Adipocyte (in vitro differentiated cells): ENCODE results near the gene PDHB.

Experiments used
- DNase-seq: peaks from one replicate; pipeline ENCODE4 v3.0.0-alpha.2; 2015; ENCODE audit warnings: low read depth
- H3K27me3 ChIP-seq: replicated peaks from 2 replicates; pipeline ENCODE4 v1.7.0; 2013; ENCODE audit warnings: mild to moderate bottlenecking, low read length, moderate library complexity; ENCODE audit not compliant: control insufficient read depth, insufficient read depth
- H3K36me3 ChIP-seq: 2 replicates; pipeline ENCODE4 v1.7.0; 2013; ENCODE audit warnings: low read length, mild to moderate bottlenecking, moderate library complexity; ENCODE audit not compliant: control insufficient read depth, insufficient read depth, severe bottlenecking
- H3K4me1 ChIP-seq: 2 replicates; pipeline ENCODE4 v1.7.0; 2013; ENCODE audit warnings: mild to moderate bottlenecking, low read length, moderate library complexity; ENCODE audit not compliant: control insufficient read depth, insufficient read depth
- H3K4me3 ChIP-seq: 2 replicates; pipeline ENCODE4 v1.7.0; 2013; ENCODE audit warnings: mild to moderate bottlenecking, low read length, moderate library complexity
- H3K9ac ChIP-seq: 2 replicates; pipeline ENCODE4 v1.7.0; 2013; ENCODE audit warnings: mild to moderate bottlenecking, low read length, moderate library complexity
- H3K9me3 ChIP-seq: 2 replicates; pipeline ENCODE4 v1.7.0; 2013; ENCODE audit warnings: mild to moderate bottlenecking, low read length, moderate library complexity; ENCODE audit not compliant: control insufficient read depth

The PDHB gene

GRCh38 chr3:58417075-58417474, 16.6 kb downstream of the PDHB start:
- no peak for DNase-seq
- H3K4me1 ChIP-seq: peaks cover 16% of the 10 kb centered on the region
- no peak overlapping the region for H3K9ac ChIP-seq
- H3K4me3 ChIP-seq: no peak overlapping the region
- no peaks in the 10 kb centered on the region for H3K27me3 ChIP-seq
- peaks cover 57% of the 10 kb centered on the region for H3K36me3 ChIP-seq
- H3K9me3 ChIP-seq: no peaks in the 10 kb centered on the region

- Histone ChIP-seq H3K9ac (no peak overlapping the region), H3K4me1 (peaks cover 16% of the 10 kb centered on the region), H3K4me3 (no peak overlapping the region), H3K27me3 (no peaks in the 10 kb centered on the region), H3K9me3 (no peaks in the 10 kb centered on the region), H3K36me3 (peaks cover 58% of the 10 kb centered on the region)
- DNase-seq: no peak
Observed at GRCh38 chr3:58416191-58416590, 17.4 kb downstream of the PDHB start.

- peak; percentile 86 for DNase-seq
- Histone ChIP-seq H3K9ac (peak overlapping the region; percentile 28), H3K36me3 (peaks cover 62% of the 10 kb centered on the region), H3K9me3 (no peaks in the 10 kb centered on the region), H3K4me1 (peaks cover 20% of the 10 kb centered on the region), H3K4me3 (no peak overlapping the region), H3K27me3 (no peaks in the 10 kb centered on the region)
Observed at GRCh38 chr3:58414538-58415197, 19.0 kb downstream of the PDHB start.

GRCh38 chr3:58411851-58412830, 21.5 kb downstream of the PDHB start:
- peaks cover 22% of the 10 kb centered on the region for H3K4me1 ChIP-seq
- H3K4me3 ChIP-seq: no peak overlapping the region
- no peaks in the 10 kb centered on the region for H3K9me3 ChIP-seq
- H3K27me3 ChIP-seq: no peaks in the 10 kb centered on the region
- no peak overlapping the region for H3K9ac ChIP-seq
- DNase-seq: no peak
- peaks cover 75% of the 10 kb centered on the region for H3K36me3 ChIP-seq

GRCh38 chr3:58411036-58411435, 22.6 kb downstream of the PDHB start:
- H3K9ac ChIP-seq: no peak overlapping the region
- H3K4me3 ChIP-seq: no peak overlapping the region
- no peaks in the 10 kb centered on the region for H3K27me3 ChIP-seq
- no peak for DNase-seq
- no peaks in the 10 kb centered on the region for H3K9me3 ChIP-seq
- H3K4me1 ChIP-seq: peaks cover 22% of the 10 kb centered on the region
- H3K36me3 ChIP-seq: peaks cover 77% of the 10 kb centered on the region

- H3K36me3 ChIP-seq: peaks cover 66% of the 10 kb centered on the region
- no peaks in the 10 kb centered on the region for H3K9me3 ChIP-seq
- H3K4me1 ChIP-seq: peaks cover 22% of the 10 kb centered on the region
- no peak overlapping the region for H3K4me3 ChIP-seq
- peak overlapping the region; percentile 21 for H3K9ac ChIP-seq
- DNase-seq: no peak
- H3K27me3 ChIP-seq: no peaks in the 10 kb centered on the region
Observed at GRCh38 chr3:58409663-58410062, 24.0 kb downstream of the PDHB start.

- Histone ChIP-seq H3K4me1 (peaks cover 25% of the 10 kb centered on the region), H3K9me3 (no peaks in the 10 kb centered on the region), H3K27me3 (no peaks in the 10 kb centered on the region), H3K4me3 (no peak overlapping the region), H3K36me3 (peaks cover 65% of the 10 kb centered on the region), H3K9ac (no peak overlapping the region)
- no peak for DNase-seq
Observed at GRCh38 chr3:58408906-58409305, 24.7 kb downstream of the PDHB start.

- Histone ChIP-seq H3K4me1 (peaks cover 11% of the 10 kb centered on the region), H3K36me3 (peaks cover 56% of the 10 kb centered on the region), H3K9me3 (no peaks in the 10 kb centered on the region), H3K27me3 (no peaks in the 10 kb centered on the region), H3K9ac (no peak overlapping the region), H3K4me3 (no peak overlapping the region)
- peak; percentile 65 for DNase-seq
Observed at GRCh38 chr3:58404396-58404795, 29.2 kb downstream of the PDHB start.

- peaks cover 56% of the 10 kb centered on the region for H3K36me3 ChIP-seq
- no peak overlapping the region for H3K4me3 ChIP-seq
- no peaks in the 10 kb centered on the region for H3K9me3 ChIP-seq
- no peak for DNase-seq
- no peak overlapping the region for H3K9ac ChIP-seq
- no peaks in the 10 kb centered on the region for H3K27me3 ChIP-seq
- peaks cover 8% of the 10 kb centered on the region for H3K4me1 ChIP-seq
Observed at GRCh38 chr3:58403513-58404109, 30.0 kb downstream of the PDHB start.

GRCh38 chr3:58398669-58399333, 34.8 kb downstream of the PDHB start:
- peaks cover 80% of the 10 kb centered on the region for H3K36me3 ChIP-seq
- no peaks in the 10 kb centered on the region for H3K4me1 ChIP-seq
- no peaks in the 10 kb centered on the region for H3K27me3 ChIP-seq
- no peak overlapping the region for H3K9ac ChIP-seq
- DNase-seq: no peak
- no peak overlapping the region for H3K4me3 ChIP-seq
- H3K9me3 ChIP-seq: no peaks in the 10 kb centered on the region

GRCh38 chr3:58394339-58394738, 39.3 kb downstream of the PDHB start:
- H3K36me3 ChIP-seq: peaks cover 49% of the 10 kb centered on the region
- H3K4me3 ChIP-seq: no peak overlapping the region
- no peak overlapping the region for H3K9ac ChIP-seq

More at GRCh38 chr3:58394339-58394738, 39.3 kb downstream of the PDHB start:
- H3K9me3 ChIP-seq: no peaks in the 10 kb centered on the region
- peaks cover 22% of the 10 kb centered on the region for H3K4me1 ChIP-seq
- no peaks in the 10 kb centered on the region for H3K27me3 ChIP-seq
- DNase-seq: no peak
